NCI-H2107 treated with DMSO at 0.1 percent for 48 hours (cell line): ENCODE data around the gene ZMYND10.
A peak's percentile ranks its signal among the peaks of the same experiment; 100 is the strongest.

ENCODE experiments used
- DNase-seq: peaks from one replicate; lab custom pipeline; 2025; ENCODE audit not compliant: unreplicated experiment; lab: John Stamatoyannopoulos, UW

ZMYND10 gene

GRCh38 chr3:50350213-50350526 is 4.6 kb upstream of the ZMYND10 start:
- no peak for DNase-seq

GRCh38 chr3:50347187-50347813 is 1.8 kb upstream of the ZMYND10 start:
- peak; percentile 37 for DNase-seq

- no peak for DNase-seq
Observed at GRCh38 chr3:50345008-50345407, 524 bp downstream of the ZMYND10 start.

GRCh38 chr3:50342813-50343633 is 2.5 kb downstream of the ZMYND10 start:
- no peak for DNase-seq

- no peak for DNase-seq
Observed at GRCh38 chr3:50341996-50342650, 3.4 kb downstream of the ZMYND10 start.

- DNase-seq, result no peak
Observed at GRCh38 chr3:50341537-50341936, 4.0 kb downstream of the ZMYND10 start.

GRCh38 chr3:50340448-50341329 is 4.8 kb downstream of the ZMYND10 start, which contains the start of gene RASSF1:
Gene RASSF1, minus strand, starts transcription at chr3:50340836. Its CDS starts 31 bp downstream, at chr3:50340805.
- DNase-seq, result no peak

GRCh38 chr3:50340147-50340447 is 5.4 kb downstream of the ZMYND10 start:
- DNase-seq, result no peak

GRCh38 chr3:50339485-50340146 is 5.9 kb downstream of the ZMYND10 start:
- no peak for DNase-seq

- no peak for DNase-seq
Observed at GRCh38 chr3:50338965-50339364, 6.6 kb downstream of the ZMYND10 start.

GRCh38 chr3:50337175-50337861 is 8.2 kb downstream of the ZMYND10 start:
- DNase-seq, result peak; percentile 84

- no peak for DNase-seq
Observed at GRCh38 chr3:50336452-50337174, 8.9 kb downstream of the ZMYND10 start.

GRCh38 chr3:50334339-50335075 is 11.0 kb downstream of the ZMYND10 start:
- DNase-seq, result no peak

- no peak for DNase-seq
Observed at GRCh38 chr3:50333744-50334328, 11.7 kb downstream of the ZMYND10 start.

- no peak for DNase-seq
Observed at GRCh38 chr3:50331364-50331907, 14.1 kb downstream of the ZMYND10 start.

GRCh38 chr3:50330330-50330729 is 15.2 kb downstream of the ZMYND10 start:
- DNase-seq, result no peak

- peak; percentile 78 for DNase-seq
Observed at GRCh38 chr3:50327943-50328691, 17.4 kb downstream of the ZMYND10 start, which contains the start of gene TUSC2. Gene TUSC2, minus strand, starts transcription at chr3:50328223. Its CDS starts 124 bp downstream, at chr3:50328099.
